ENCODE results near the gene ICA1.

The ICA1 gene

GRCh38 chr7:8161364-8161828 lies 100.6 kb downstream of the ICA1 start:
- no peak for TF ChIP-seq CTCF (IDR thresholded peaks at IDR 0.05; ENCODE audit: insufficient read depth, low read depth, low read length, missing control alignments)
- H3K4me3 ChIP-seq (ENCODE audit: low read depth, low read length): no peak overlapping the region
- DNase-seq (ENCODE audit: low read depth): no peak

DNA sequence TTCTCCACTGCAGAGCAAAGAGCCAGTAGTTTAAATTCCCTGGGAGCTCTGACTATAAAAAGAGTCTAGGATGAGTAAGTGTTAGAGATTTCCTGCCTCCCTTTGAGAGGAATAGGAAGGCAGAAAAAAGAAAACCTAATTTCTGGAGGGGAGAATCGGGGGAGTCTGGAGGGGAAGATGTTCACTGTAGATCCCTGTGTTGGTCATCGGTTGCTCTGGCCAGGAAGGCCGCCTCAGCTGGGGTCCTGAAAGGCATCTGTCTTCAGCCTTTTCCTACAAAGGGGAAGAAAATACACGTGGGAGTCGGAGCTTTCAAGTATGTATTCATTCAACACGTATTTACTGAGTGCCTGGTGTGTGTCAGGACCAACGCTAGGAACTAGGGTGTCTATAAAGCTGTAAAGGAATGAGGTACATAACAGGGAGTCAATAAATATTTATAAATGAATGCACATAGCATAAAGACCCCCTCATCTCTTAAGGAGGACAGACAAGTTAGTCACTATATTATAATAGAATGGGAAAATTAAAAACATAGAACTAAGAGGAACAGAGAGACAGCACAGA lies 101.1 kb downstream of the ICA1 start:
- H3K4me3 ChIP-seq (ENCODE audit: low read depth, low read length): no peak overlapping the region
- no peak for TF ChIP-seq CTCF (IDR thresholded peaks at IDR 0.05; ENCODE audit: insufficient read depth, low read depth, low read length, missing control alignments)
- DNase-seq (ENCODE audit: low read depth): no peak

DNA sequence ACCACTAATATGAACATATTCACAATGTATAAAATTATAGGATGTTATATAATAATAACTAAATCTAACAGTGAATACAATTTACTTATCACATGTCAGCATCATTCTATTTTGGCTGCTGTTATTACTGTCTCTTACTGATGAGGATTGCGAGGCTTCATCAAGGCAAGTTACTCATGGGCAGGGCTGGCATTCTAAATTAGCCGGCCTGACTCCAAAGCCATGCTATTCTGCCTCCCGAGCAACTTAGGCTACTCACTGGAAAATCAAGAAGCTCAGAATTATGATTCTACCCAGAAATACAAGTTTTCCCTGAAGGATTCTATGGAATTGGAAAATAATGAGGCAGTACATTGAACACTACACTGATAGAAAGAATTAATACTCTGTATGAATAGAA lies 101.7 kb downstream of the ICA1 start:
- no peak overlapping the region for H3K4me3 ChIP-seq (ENCODE audit: low read depth, low read length)
- DNase-seq (ENCODE audit: low read depth): no peak
- no peak for TF ChIP-seq CTCF (IDR thresholded peaks at IDR 0.05; ENCODE audit: insufficient read depth, low read depth, low read length, missing control alignments)

DNA sequence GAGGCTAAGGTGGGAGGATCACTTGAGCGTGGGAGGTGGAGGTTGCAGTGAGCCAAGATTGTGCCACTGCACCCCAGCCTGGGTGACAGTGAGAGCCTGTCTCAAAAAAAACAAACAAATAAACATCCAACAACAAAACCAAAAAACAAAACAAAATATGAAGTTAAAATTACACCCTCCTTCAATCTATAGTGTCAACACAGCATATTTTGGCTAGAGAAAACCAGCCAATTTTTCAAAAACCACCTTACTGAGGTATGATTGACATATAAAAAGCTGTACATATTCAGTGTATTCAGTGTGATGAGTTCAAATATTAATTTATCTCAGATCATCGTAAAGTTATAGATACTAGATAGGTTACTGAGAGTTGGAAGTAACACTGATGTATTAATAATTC lies 102.4 kb downstream of the ICA1 start:
- H3K4me3 ChIP-seq (ENCODE audit: low read depth, low read length): no peak overlapping the region
- TF ChIP-seq CTCF (IDR thresholded peaks at IDR 0.05; ENCODE audit: insufficient read depth, low read depth, low read length, missing control alignments): no peak
- no peak for DNase-seq (ENCODE audit: low read depth)

DNA sequence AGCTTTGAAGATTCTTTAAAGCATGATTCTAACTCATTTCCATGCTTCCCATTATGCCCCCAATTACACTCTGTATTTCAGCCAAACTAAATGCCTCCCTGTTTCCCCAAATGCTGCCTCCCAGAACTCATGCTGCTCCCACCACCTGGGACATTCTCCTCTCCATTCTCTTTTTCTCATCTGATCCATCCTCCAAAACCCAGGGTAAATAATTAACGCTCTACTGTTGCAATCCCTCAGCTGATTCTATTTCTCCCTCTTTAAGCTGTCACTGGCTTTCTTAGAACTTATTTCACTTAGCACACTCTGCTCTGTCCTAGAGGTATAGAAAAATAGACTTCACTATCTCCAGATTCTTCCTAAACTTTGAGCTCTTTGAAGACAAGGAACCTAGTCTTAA lies 104.7 kb downstream of the ICA1 start:
- no peak overlapping the region for H3K4me3 ChIP-seq (ENCODE audit: low read depth, low read length)
- DNase-seq (ENCODE audit: low read depth): no peak
- TF ChIP-seq CTCF (IDR thresholded peaks at IDR 0.05; ENCODE audit: insufficient read depth, low read depth, low read length, missing control alignments): no peak

GRCh38 chr7:8155836-8156235 lies 106.1 kb downstream of the ICA1 start:
- no peak overlapping the region for H3K4me3 ChIP-seq (ENCODE audit: low read depth, low read length)
- no peak for DNase-seq (ENCODE audit: low read depth)
- TF ChIP-seq CTCF (IDR thresholded peaks at IDR 0.05; ENCODE audit: insufficient read depth, low read depth, low read length, missing control alignments): no peak

DNA sequence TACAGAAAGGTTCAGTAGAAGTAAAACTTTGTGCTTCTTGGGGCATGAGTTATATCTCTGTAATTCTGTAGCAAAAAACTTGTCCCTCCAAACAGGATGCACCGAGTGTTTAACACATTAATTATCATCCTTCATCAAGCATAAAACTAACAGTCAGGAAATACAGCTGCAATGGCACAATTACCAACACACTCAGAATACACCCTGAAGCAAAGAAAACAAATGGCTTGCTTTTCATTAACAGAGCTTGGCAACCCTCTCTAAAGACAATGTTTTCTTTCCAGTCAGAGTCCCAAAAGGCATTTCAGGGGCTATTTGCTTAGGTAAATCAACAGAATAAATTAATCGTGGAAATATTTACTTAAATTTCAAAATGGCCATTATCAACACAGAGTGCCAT lies 107.7 kb downstream of the ICA1 start:
- no peak for DNase-seq (ENCODE audit: low read depth)
- no peak for TF ChIP-seq CTCF (IDR thresholded peaks at IDR 0.05; ENCODE audit: insufficient read depth, low read depth, low read length, missing control alignments)
- no peak overlapping the region for H3K4me3 ChIP-seq (ENCODE audit: low read depth, low read length)

Measured in GM12865 (cell line).